ENCODE measurements around the gene TMEM100.
A peak's percentile ranks its signal among the peaks of the same experiment; 100 is the strongest.

TMEM100 gene

GRCh38 chr17:55717898-55718735 is 4.5 kb downstream of the TMEM100 start:
- DNase-seq: no peak

- DNase-seq: no peak
Measured at GRCh38 chr17:55717432-55717831, 5.2 kb downstream of the TMEM100 start.

- peak; percentile 39 for DNase-seq
Measured at GRCh38 chr17:55710829-55711496, 11.7 kb downstream of the TMEM100 start.

- DNase-seq: no peak
Measured at GRCh38 chr17:55710410-55710809, 12.3 kb downstream of the TMEM100 start.

GRCh38 chr17:55709984-55710383 is 12.7 kb downstream of the TMEM100 start:
- no peak for DNase-seq

- no peak for DNase-seq
Measured at GRCh38 chr17:55709440-55709839, 13.2 kb downstream of the TMEM100 start.

GRCh38 chr17:55708175-55708974 is 14.3 kb downstream of the TMEM100 start:
- no peak for DNase-seq

GRCh38 chr17:55706808-55707773 is 15.6 kb downstream of the TMEM100 start:
- DNase-seq: no peak

GRCh38 chr17:55705847-55706246 is 16.8 kb downstream of the TMEM100 start:
- peak; percentile 13 for DNase-seq

GRCh38 chr17:55704401-55704800 is 18.3 kb downstream of the TMEM100 start:
- no peak for DNase-seq

GRCh38 chr17:55702150-55702549 is 20.5 kb downstream of the TMEM100 start:
- DNase-seq: no peak

GRCh38 chr17:55699181-55699860 is 23.3 kb downstream of the TMEM100 start:
- peak; percentile 40 for DNase-seq

- DNase-seq: no peak
Measured at GRCh38 chr17:55694286-55694910, 28.3 kb downstream of the TMEM100 start.

- no peak for DNase-seq
Measured at GRCh38 chr17:55693254-55694216, 29.1 kb downstream of the TMEM100 start.

- no peak for DNase-seq
Measured at GRCh38 chr17:55692276-55692675, 30.4 kb downstream of the TMEM100 start.

- no peak for DNase-seq
Measured at GRCh38 chr17:55691666-55692065, 31.0 kb downstream of the TMEM100 start.

GRCh38 chr17:55690105-55690508 is 32.6 kb downstream of the TMEM100 start:
- no peak for DNase-seq

- no peak for DNase-seq
Measured at GRCh38 chr17:55689672-55690071, 33.0 kb downstream of the TMEM100 start.

GRCh38 chr17:55688057-55688456 is 34.6 kb downstream of the TMEM100 start:
- no peak for DNase-seq

GRCh38 chr17:55687037-55687436 is 35.6 kb downstream of the TMEM100 start:
- DNase-seq: no peak

All from DMS79 (cell line).